NCI-H2171 treated with DMSO at 0.1 percent for 48 hours (cell line): ENCODE data around the gene LYL1.
A peak's percentile ranks its signal among the peaks of the same experiment; 100 is the strongest.

Source experiments
- DNase-seq: peaks from one replicate; lab custom pipeline; 2025; lab: John Stamatoyannopoulos, UW

LYL1 gene

GRCh38 chr19:13104848-13105711 lies 2.4 kb upstream of the LYL1 start:
- DNase-seq = no peak

- no peak for DNase-seq
Observed at GRCh38 chr19:13104360-13104847, 1.7 kb upstream of the LYL1 start.

GRCh38 chr19:13103581-13104359 lies 1.1 kb upstream of the LYL1 start:
- DNase-seq = no peak

- no peak for DNase-seq
Observed at GRCh38 chr19:13102416-13102665, 317 bp downstream of the LYL1 start.

GRCh38 chr19:13101590-13102415 lies 855 bp downstream of the LYL1 start:
- no peak for DNase-seq

- DNase-seq = no peak
Observed at GRCh38 chr19:13100841-13101589, 1.6 kb downstream of the LYL1 start.

GRCh38 chr19:13100031-13100588 lies 2.5 kb downstream of the LYL1 start:
- no peak for DNase-seq

GRCh38 chr19:13099073-13099999 lies 3.3 kb downstream of the LYL1 start:
- no peak for DNase-seq

- DNase-seq = peak; percentile 61
Observed at GRCh38 chr19:13098277-13099072, 4.2 kb downstream of the LYL1 start.

GRCh38 chr19:13097463-13098258 lies 5.0 kb downstream of the LYL1 start:
- DNase-seq = no peak

- no peak for DNase-seq
Observed at GRCh38 chr19:13097033-13097462, 5.6 kb downstream of the LYL1 start.

- no peak for DNase-seq
Observed at GRCh38 chr19:13095934-13096927, 6.4 kb downstream of the LYL1 start.

GRCh38 chr19:13095393-13095784 lies 7.3 kb downstream of the LYL1 start:
- DNase-seq = no peak

GRCh38 chr19:13094771-13095392 lies 7.8 kb downstream of the LYL1 start:
- peak; percentile 26 for DNase-seq

GRCh38 chr19:13094106-13094504 lies 8.6 kb downstream of the LYL1 start:
- no peak for DNase-seq

GRCh38 chr19:13093407-13094105 lies 9.1 kb downstream of the LYL1 start:
- peak; percentile 83 for DNase-seq
